SK-N-SH (cell line): Measurements from ENCODE around the gene CDR2. TPM values are rescaled to one million over a fixed set of nuclear protein-coding genes. Genes with fewer than 3 reads are reported as not detected.

Source experiments
- CTCF ChIA-PET: fragments of 300-600, 350-600 bp; formaldehyde crosslinking; extraction: SDS; loops from one replicate; lab custom pipeline; 2021; lab: Yijun Ruan, JAX
- POLR2A ChIA-PET: fragments of 350-600 bp; sonication (Branson Sonifier 250); formaldehyde crosslinking; extraction: SDS; loops from one replicate; lab custom pipeline; 2020; ENCODE audit warnings: antibody characterized with exemption, inconsistent platforms; lab: Yijun Ruan, JAX
- DNase-seq: peaks from one replicate; pipeline ENCODE4 v3.0.0; 2012
- H2AFZ ChIP-seq: fragments of 200-600 bp; sonication (generic); 2 replicates; pipeline ENCODE4 v1.8.1; 2016; ENCODE audit warnings: antibody characterized with exemption, mild to moderate bottlenecking, low read depth
- H3F3A ChIP-seq: fragments of 200-600 bp; sonication (generic); replicated peaks from 2 replicates; pipeline ENCODE3; 2016; ENCODE audit warnings: antibody characterized with exemption, mild to moderate bottlenecking; ENCODE audit not compliant: insufficient read depth
- H3K27ac ChIP-seq, 2 experiments: fragments of 200-500 bp in 1 of 2; fragments of 200-600 bp in 1 of 2; sonication (Bioruptor generic) in 1 of 2; sonication (generic), shearing (Covaris generic) in 1 of 2; 2 replicates each; pipeline versions ENCODE4 v1.5.1 to v1.6.1; 2014 to 2016; ENCODE audit warnings: low read depth in 2 of 2, inconsistent platforms in 1 of 2, low read length in 1 of 2, mild to moderate bottlenecking in 1 of 2, mixed read lengths in 1 of 2
- H3K27me3 ChIP-seq: fragments of 200-600 bp; sonication (generic), shearing (Covaris generic); 2 replicates; pipeline ENCODE4 v1.6.1; 2016; ENCODE audit warnings: mixed run types; ENCODE audit not compliant: insufficient read depth
- H3K36me3 ChIP-seq, 2 experiments: fragments of 200-500 bp in 1 of 2; fragments of 200-600 bp in 1 of 2; sonication (Bioruptor generic) in 1 of 2; sonication (generic) in 1 of 2; replicated peaks in 1 of 2; 2 replicates each; pipeline versions ENCODE3 to v1.5.1; 2014 to 2016; ENCODE audit warnings: low read length in 1 of 2, mild to moderate bottlenecking in 1 of 2; ENCODE audit not compliant: insufficient read depth in 2 of 2, control insufficient read depth in 1 of 2
- H3K4me1 ChIP-seq, 2 experiments: fragments of 200-500 bp in 1 of 2; fragments of 200-600 bp in 1 of 2; sonication (Bioruptor generic) in 1 of 2; sonication (generic), shearing (Covaris generic) in 1 of 2; 2 replicates each; pipeline versions ENCODE4 v1.5.1 to v1.6.1; 2014 to 2016; ENCODE audit warnings: low read depth in 1 of 2, low read length in 1 of 2, mixed run types in 1 of 2; ENCODE audit not compliant: insufficient read depth in 2 of 2, control insufficient read depth in 1 of 2
- H3K4me2 ChIP-seq: fragments of 200-600 bp; sonication (generic), shearing (Covaris generic); 2 replicates; pipeline ENCODE4 v1.6.1; 2017; ENCODE audit warnings: mixed run types
- H3K4me3 ChIP-seq, 2 experiments: fragments of 200-500 bp in 1 of 2; fragments of 200-600 bp in 1 of 2; sonication (Bioruptor generic) in 1 of 2; sonication (generic), shearing (Covaris generic) in 1 of 2; 2 replicates each; pipeline versions ENCODE4 v1.5.1 to v1.8.1; 2014 to 2016; ENCODE audit warnings: low read depth in 2 of 2, inconsistent platforms in 1 of 2, low read length in 1 of 2, mild to moderate bottlenecking in 1 of 2, mixed read lengths in 1 of 2, moderate library complexity in 1 of 2
- H3K79me2 ChIP-seq: fragments of 200-600 bp; sonication (generic); 2 replicates; pipeline ENCODE4 v1.8.1; 2017; ENCODE audit warnings: mild to moderate bottlenecking; ENCODE audit not compliant: insufficient read depth
- H3K9ac ChIP-seq: fragments of 200-600 bp; sonication (generic); 2 replicates; pipeline ENCODE4 v1.6.1; 2017; ENCODE audit warnings: mixed run types
- H3K9me2 ChIP-seq: fragments of 200-600 bp; sonication (generic); 2 replicates; pipeline ENCODE4 v1.6.1; 2017; ENCODE audit warnings: mixed run types
- H3K9me3 ChIP-seq: fragments of 200-600 bp; sonication (generic); 2 replicates; pipeline ENCODE4 v1.6.1; 2017; ENCODE audit warnings: mixed run types, mild to moderate bottlenecking, moderate library complexity
- H4K20me1 ChIP-seq: fragments of 200-600 bp; sonication (generic); 2 replicates; pipeline ENCODE4 v1.6.1; 2017; ENCODE audit warnings: mild to moderate bottlenecking, mixed run types; ENCODE audit not compliant: insufficient read depth
- EP300 ChIP-seq, 2 experiments: IDR thresholded peaks; 2 replicates each; pipeline versions ENCODE4 v1.4.0 to v1.6.1; 2012; ENCODE audit warnings: borderline replicate concordance in 1 of 2, low read depth in 1 of 2, low read length in 1 of 2
- EZH2phosphoT487 ChIP-seq: fragments of 200-600 bp; sonication (generic); IDR thresholded peaks from 2 replicates; pipeline ENCODE4 v1.6.1; 2017; ENCODE audit warnings: low read depth, mixed run types, mild to moderate bottlenecking, antibody characterized with exemption, moderate library complexity, borderline replicate concordance
- FOSL2 ChIP-seq: IDR thresholded peaks from 2 replicates; pipeline ENCODE4 v1.4.0; 2012; ENCODE audit warnings: low read depth, mild to moderate bottlenecking, moderate library complexity, borderline replicate concordance
- FOXM1 ChIP-seq: IDR thresholded peaks from 2 replicates; pipeline ENCODE4 v1.4.0; 2012; ENCODE audit warnings: low read depth, mild to moderate bottlenecking
- GABPA ChIP-seq: IDR thresholded peaks from 2 replicates; pipeline ENCODE4 v1.4.0; 2012; ENCODE audit warnings: low read depth, mild to moderate bottlenecking
- GATA2 ChIP-seq: sonication (generic); formaldehyde crosslinking; IDR thresholded peaks from 2 replicates; pipeline ENCODE4 v1.5.0; 2020; ENCODE audit warnings: mild to moderate bottlenecking, missing genetic modification reagents
- JUND ChIP-seq: IDR thresholded peaks from 2 replicates; pipeline ENCODE4 v1.4.0; 2012
- MEF2A ChIP-seq: IDR thresholded peaks from 2 replicates; pipeline ENCODE4 v1.4.0; 2012; ENCODE audit warnings: low read depth, borderline replicate concordance
- NRF1 ChIP-seq: IDR thresholded peaks from 2 replicates; pipeline ENCODE4 v1.6.1; 2012; ENCODE audit warnings: low read depth, mild to moderate bottlenecking, low read length
- RCOR1 ChIP-seq: fragments of 150-350 bp; IDR thresholded peaks from 2 replicates; pipeline ENCODE4 v1.6.1; 2017; ENCODE audit warnings: antibody characterized with exemption, low read length
- RFX5 ChIP-seq: IDR thresholded peaks from 2 replicates; pipeline ENCODE4 v1.6.1; 2012; ENCODE audit warnings: mild to moderate bottlenecking, improper control_type of control experiment, low read length
- RXRA ChIP-seq: IDR thresholded peaks from 2 replicates; pipeline ENCODE4 v1.4.0; 2012; ENCODE audit warnings: low read depth, mild to moderate bottlenecking, borderline replicate concordance
- SIN3A ChIP-seq: IDR thresholded peaks from 2 replicates; pipeline ENCODE4 v1.6.1; 2012; ENCODE audit warnings: low read depth, mild to moderate bottlenecking, low read length, moderate library complexity, borderline replicate concordance
- TCF12 ChIP-seq: IDR thresholded peaks from 2 replicates; pipeline ENCODE4 v1.4.0; 2012
- TEAD4 ChIP-seq: IDR thresholded peaks from 2 replicates; pipeline ENCODE4 v1.4.0; 2012; ENCODE audit warnings: mild to moderate bottlenecking, borderline replicate concordance; ENCODE audit not compliant: insufficient read depth
- YY1 ChIP-seq: IDR thresholded peaks from 2 replicates; pipeline ENCODE4 v1.4.0; 2012; ENCODE audit warnings: low read depth, mild to moderate bottlenecking
- WGBS: methylation state at CpG from one replicate; pipeline ENCODE4 v1.1.6; 2017; ENCODE audit warnings: low lambda C conversion rate; 5-methylcytosine and 5-hydroxymethylcytosine counted together
- polyA plus RNA-seq, 3 experiments: library from polyadenylated mRNA; depleted of rRNA; stranded (reverse); fragments of >200 nt; gene quantifications; 2 replicates each; pipeline ENCODE4 v1.2.3, GENCODE V29; 2012
- TF ChIP-seq, protein P1 (sequence below): fragments of 200-600 bp; sonication (generic); IDR thresholded peaks from 2 replicates; pipeline ENCODE4 v1.6.1; 2017; ENCODE audit warnings: antibody characterized with exemption, mild to moderate bottlenecking, moderate library complexity
- TF ChIP-seq, protein P2 (sequence below): IDR thresholded peaks from 2 replicates; pipeline ENCODE4 v1.6.1; 2012; ENCODE audit warnings: mild to moderate bottlenecking, low read depth, low read length, moderate library complexity
- TF ChIP-seq, protein P3 (sequence below): IDR thresholded peaks from 2 replicates; pipeline ENCODE4 v1.4.0; 2012; ENCODE audit warnings: low read depth
- TF ChIP-seq, protein P4 (sequence below): IDR thresholded peaks from 2 replicates; pipeline ENCODE4; 2012

The CDR2 gene
- polyA plus RNA-seq, 1 of the 3 experiments (the other 2 are of a cell fraction), result 30.3 TPM

DNA sequence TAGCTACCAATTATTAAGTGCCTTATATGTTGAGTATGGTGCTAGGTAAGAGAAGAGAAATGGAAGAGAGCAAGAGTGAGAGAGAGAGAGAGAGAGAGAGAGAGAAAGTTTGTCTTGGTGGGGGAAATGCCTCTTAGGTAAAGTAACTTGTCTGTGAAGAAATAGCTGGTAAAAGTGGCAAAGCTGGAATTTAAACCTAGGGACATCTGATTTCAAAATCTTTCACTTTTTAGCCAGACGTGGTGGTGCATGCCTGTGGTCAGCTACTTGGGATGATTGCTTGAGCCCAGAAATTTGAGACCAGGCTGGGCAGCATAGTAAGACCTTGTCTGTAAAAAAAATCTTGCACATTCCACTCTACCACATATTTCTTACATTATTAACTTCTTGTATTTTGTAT, 23.0 kb upstream of the CDR2 start:
- TF ChIP-seq, protein P1, sequence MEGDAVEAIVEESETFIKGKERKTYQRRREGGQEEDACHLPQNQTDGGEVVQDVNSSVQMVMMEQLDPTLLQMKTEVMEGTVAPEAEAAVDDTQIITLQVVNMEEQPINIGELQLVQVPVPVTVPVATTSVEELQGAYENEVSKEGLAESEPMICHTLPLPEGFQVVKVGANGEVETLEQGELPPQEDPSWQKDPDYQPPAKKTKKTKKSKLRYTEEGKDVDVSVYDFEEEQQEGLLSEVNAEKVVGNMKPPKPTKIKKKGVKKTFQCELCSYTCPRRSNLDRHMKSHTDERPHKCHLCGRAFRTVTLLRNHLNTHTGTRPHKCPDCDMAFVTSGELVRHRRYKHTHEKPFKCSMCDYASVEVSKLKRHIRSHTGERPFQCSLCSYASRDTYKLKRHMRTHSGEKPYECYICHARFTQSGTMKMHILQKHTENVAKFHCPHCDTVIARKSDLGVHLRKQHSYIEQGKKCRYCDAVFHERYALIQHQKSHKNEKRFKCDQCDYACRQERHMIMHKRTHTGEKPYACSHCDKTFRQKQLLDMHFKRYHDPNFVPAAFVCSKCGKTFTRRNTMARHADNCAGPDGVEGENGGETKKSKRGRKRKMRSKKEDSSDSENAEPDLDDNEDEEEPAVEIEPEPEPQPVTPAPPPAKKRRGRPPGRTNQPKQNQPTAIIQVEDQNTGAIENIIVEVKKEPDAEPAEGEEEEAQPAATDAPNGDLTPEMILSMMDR, result no peak
- peak in 1 of 2 experiments; percentile 50; a peak in 1 of 4 replicates for TF ChIP-seq EP300 (IDR thresholded peaks at IDR 0.05; ENCODE audit: borderline replicate concordance in 1 of 2, low read depth in 1 of 2, low read length in 1 of 2)
- TF ChIP-seq GABPA, result no peak
- TF ChIP-seq SIN3A, result no peak
- no peak for TF ChIP-seq YY1
- TF ChIP-seq TEAD4, result peak; percentile 76
- TF ChIP-seq JUND, result peak; percentile 37
- TF ChIP-seq NRF1, result no peak
- TF ChIP-seq RFX5, result no peak
- no peak for TF ChIP-seq GATA2
- TF ChIP-seq FOXM1, result 0 out of 2 replicates have a peak, but pooled peaks have one; percentile 13
- TF ChIP-seq, protein P2, sequence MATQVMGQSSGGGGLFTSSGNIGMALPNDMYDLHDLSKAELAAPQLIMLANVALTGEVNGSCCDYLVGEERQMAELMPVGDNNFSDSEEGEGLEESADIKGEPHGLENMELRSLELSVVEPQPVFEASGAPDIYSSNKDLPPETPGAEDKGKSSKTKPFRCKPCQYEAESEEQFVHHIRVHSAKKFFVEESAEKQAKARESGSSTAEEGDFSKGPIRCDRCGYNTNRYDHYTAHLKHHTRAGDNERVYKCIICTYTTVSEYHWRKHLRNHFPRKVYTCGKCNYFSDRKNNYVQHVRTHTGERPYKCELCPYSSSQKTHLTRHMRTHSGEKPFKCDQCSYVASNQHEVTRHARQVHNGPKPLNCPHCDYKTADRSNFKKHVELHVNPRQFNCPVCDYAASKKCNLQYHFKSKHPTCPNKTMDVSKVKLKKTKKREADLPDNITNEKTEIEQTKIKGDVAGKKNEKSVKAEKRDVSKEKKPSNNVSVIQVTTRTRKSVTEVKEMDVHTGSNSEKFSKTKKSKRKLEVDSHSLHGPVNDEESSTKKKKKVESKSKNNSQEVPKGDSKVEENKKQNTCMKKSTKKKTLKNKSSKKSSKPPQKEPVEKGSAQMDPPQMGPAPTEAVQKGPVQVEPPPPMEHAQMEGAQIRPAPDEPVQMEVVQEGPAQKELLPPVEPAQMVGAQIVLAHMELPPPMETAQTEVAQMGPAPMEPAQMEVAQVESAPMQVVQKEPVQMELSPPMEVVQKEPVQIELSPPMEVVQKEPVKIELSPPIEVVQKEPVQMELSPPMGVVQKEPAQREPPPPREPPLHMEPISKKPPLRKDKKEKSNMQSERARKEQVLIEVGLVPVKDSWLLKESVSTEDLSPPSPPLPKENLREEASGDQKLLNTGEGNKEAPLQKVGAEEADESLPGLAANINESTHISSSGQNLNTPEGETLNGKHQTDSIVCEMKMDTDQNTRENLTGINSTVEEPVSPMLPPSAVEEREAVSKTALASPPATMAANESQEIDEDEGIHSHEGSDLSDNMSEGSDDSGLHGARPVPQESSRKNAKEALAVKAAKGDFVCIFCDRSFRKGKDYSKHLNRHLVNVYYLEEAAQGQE, result 0 out of 2 replicates have a peak, but pooled peaks have one; percentile 18
- peak; percentile 41; the same call in 1 of the 2 replicates for TF ChIP-seq RXRA
- TF ChIP-seq, protein P3, sequence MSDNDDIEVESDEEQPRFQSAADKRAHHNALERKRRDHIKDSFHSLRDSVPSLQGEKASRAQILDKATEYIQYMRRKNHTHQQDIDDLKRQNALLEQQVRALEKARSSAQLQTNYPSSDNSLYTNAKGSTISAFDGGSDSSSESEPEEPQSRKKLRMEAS, result 0 out of 2 replicates have a peak, but pooled peaks have one; percentile 35
- peak; percentile 30; the same call in 1 of the 2 replicates for TF ChIP-seq FOSL2
- peak; percentile 57 for TF ChIP-seq TCF12
- TF ChIP-seq RCOR1, result no peak
- no peak for TF ChIP-seq EZH2phosphoT487
- TF ChIP-seq, protein P4, sequence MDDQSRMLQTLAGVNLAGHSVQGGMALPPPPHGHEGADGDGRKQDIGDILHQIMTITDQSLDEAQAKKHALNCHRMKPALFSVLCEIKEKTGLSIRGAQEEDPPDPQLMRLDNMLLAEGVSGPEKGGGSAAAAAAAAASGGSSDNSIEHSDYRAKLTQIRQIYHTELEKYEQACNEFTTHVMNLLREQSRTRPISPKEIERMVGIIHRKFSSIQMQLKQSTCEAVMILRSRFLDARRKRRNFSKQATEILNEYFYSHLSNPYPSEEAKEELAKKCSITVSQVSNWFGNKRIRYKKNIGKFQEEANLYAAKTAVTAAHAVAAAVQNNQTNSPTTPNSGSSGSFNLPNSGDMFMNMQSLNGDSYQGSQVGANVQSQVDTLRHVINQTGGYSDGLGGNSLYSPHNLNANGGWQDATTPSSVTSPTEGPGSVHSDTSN, result peak; percentile 51; the same call in 1 of the 2 replicates
- TF ChIP-seq MEF2A, result no peak
- Histone ChIP-seq H3K9ac (no peak overlapping the region; the same call in 1 of the 2 replicates), H2AFZ (no peak overlapping the region), H4K20me1 (no peaks in the 10 kb centered on the region), H3K9me2 (no peaks in the 10 kb centered on the region), H3K36me3 (peaks cover 0 to 3% of the 10 kb centered on the region in 2 experiments), H3K4me2 (peak overlapping the region; percentile 40; the same call in 1 of the 2 replicates), H3K27me3 (no peaks in the 10 kb centered on the region), H3F3A (peaks cover 25% of the 10 kb centered on the region), H3K27ac (peak overlapping the region; percentile 30 to 53; a peak in 3 of 4 replicates), H3K9me3 (no peaks in the 10 kb centered on the region), H3K4me1 (peaks cover 0 to 20% of the 10 kb centered on the region in 2 experiments; a peak in 3 of 4 replicates), H3K4me3 (no peak overlapping the region), H3K79me2 (no peaks in the 10 kb centered on the region)
- POLR2A ChIA-PET, result interaction anchor here (0.6 kb wide), 1 partner anchor 377 kb away, joined by 3 read pairs; no protein-coding TSS in a partner anchor
- DNase-seq, result no peak
- WGBS, result 0% methylated on average over 1 of the region's 1 CpG
- CTCF ChIA-PET, result no interaction called here
